ENCODE results near the gene PLD3. TPM values are rescaled to one million over a fixed set of nuclear protein-coding genes. Genes with fewer than 3 reads are reported as not detected.

PLD3 gene
- polyA plus RNA-seq, 4 donors, result 48.1 to 314 (median 93.6) TPM

- WGBS, 3 donors, result 86 to 89% (median 88%) methylated on average over 37 to 41 of the region's 41 CpGs
- peaks cover 0 to 11% (median 3%) of the 10 kb centered on the region in 3 donors for H3K36me3 ChIP-seq (ENCODE audit: control insufficient read depth in 3 of 3, insufficient read depth in 2 of 3, low read depth in 1 of 3, low read length in 3 of 3)
These were observed 45.7 kb downstream of the PLD3 start for GRCh38 chr19:40393894-40394815.

GRCh38 chr19:40394816-40395210, 46.3 kb downstream of the PLD3 start:
- Histone ChIP-seq H3K27ac (ENCODE audit: low read depth in 1 of 3, low read length in 2 of 3) (no peak overlapping the region), H3K4me3 (ENCODE audit: low read depth in 1 of 3, low read length in 3 of 3) (no peak overlapping the region), H3K36me3 (ENCODE audit: control insufficient read depth in 3 of 3, insufficient read depth in 2 of 3, low read depth in 1 of 3, low read length in 3 of 3) (peaks cover 0 to 11% (median 3%) of the 10 kb centered on the region in 3 donors), H3K4me1 (ENCODE audit: control insufficient read depth in 3 of 3, insufficient read depth in 2 of 3, low read depth in 1 of 3, low read length in 2 of 3) (peaks cover 0 to 9% (median 2%) of the 10 kb centered on the region in 3 donors), H3K27me3 (ENCODE audit: control insufficient read depth in 3 of 3, insufficient read depth in 3 of 3, low read length in 3 of 3) (no peaks in the 10 kb centered on the region), H3K9me3 (ENCODE audit: control insufficient read depth in 2 of 2, insufficient read depth in 1 of 2, low read depth in 1 of 2, low read length in 1 of 2) (no peaks in the 10 kb centered on the region)
- FAIRE-seq, result no peak
- no peak for DNase-seq
- 68 to 79% (median 75%) methylated on average over 10 to 13 of the region's 13 CpGs for whole genome bisulfite sequencing, 3 donors

More at GRCh38 chr19:40393894-40394815, 45.7 kb downstream of the PLD3 start:
- Histone ChIP-seq H3K9me3 (ENCODE audit: control insufficient read depth in 2 of 2, insufficient read depth in 1 of 2, low read depth in 1 of 2, low read length in 1 of 2) (no peaks in the 10 kb centered on the region), H3K27ac (ENCODE audit: low read depth in 1 of 3, low read length in 2 of 3) (no peak overlapping the region), H3K27me3 (ENCODE audit: control insufficient read depth in 3 of 3, insufficient read depth in 3 of 3, low read length in 3 of 3) (no peaks in the 10 kb centered on the region), H3K4me3 (ENCODE audit: low read depth in 1 of 3, low read length in 3 of 3) (no peak overlapping the region), H3K4me1 (ENCODE audit: control insufficient read depth in 3 of 3, insufficient read depth in 2 of 3, low read depth in 1 of 3, low read length in 2 of 3) (peaks cover 0 to 9% (median 2%) of the 10 kb centered on the region in 3 donors)
- DNase-seq (no peak), FAIRE-seq (no peak)

- FAIRE-seq (no peak), DNase-seq (no peak)
- H3K36me3 ChIP-seq (ENCODE audit: control insufficient read depth in 3 of 3, insufficient read depth in 2 of 3, low read depth in 1 of 3, low read length in 3 of 3), result peaks cover 0 to 11% (median 3%) of the 10 kb centered on the region in 3 donors
- peaks cover 0 to 9% (median 2%) of the 10 kb centered on the region in 3 donors for H3K4me1 ChIP-seq (ENCODE audit: control insufficient read depth in 3 of 3, insufficient read depth in 2 of 3, low read depth in 1 of 3, low read length in 2 of 3)
- no peaks in the 10 kb centered on the region for H3K27me3 ChIP-seq (ENCODE audit: control insufficient read depth in 3 of 3, insufficient read depth in 3 of 3, low read length in 3 of 3)
- H3K27ac ChIP-seq (ENCODE audit: low read depth in 1 of 3, low read length in 2 of 3), result no peak overlapping the region
- no peaks in the 10 kb centered on the region for H3K9me3 ChIP-seq (ENCODE audit: control insufficient read depth in 2 of 2, insufficient read depth in 1 of 2, low read depth in 1 of 2, low read length in 1 of 2)
- WGBS, 3 donors, result 83 to 89% (median 86%) methylated on average over 14 of the region's 14 CpGs
- no peak overlapping the region for H3K4me3 ChIP-seq (ENCODE audit: low read depth in 1 of 3, low read length in 3 of 3)
These were observed 47.5 kb downstream of the PLD3 start for GRCh38 chr19:40395956-40396355.

GRCh38 chr19:40396886-40397567, 48.5 kb downstream of the PLD3 start:
- Histone ChIP-seq H3K9me3 (ENCODE audit: control insufficient read depth in 2 of 2, insufficient read depth in 1 of 2, low read depth in 1 of 2, low read length in 1 of 2) (no peaks in the 10 kb centered on the region), H3K27me3 (ENCODE audit: control insufficient read depth in 3 of 3, insufficient read depth in 3 of 3, low read length in 3 of 3) (no peaks in the 10 kb centered on the region), H3K4me1 (ENCODE audit: control insufficient read depth in 3 of 3, insufficient read depth in 2 of 3, low read depth in 1 of 3, low read length in 2 of 3) (peaks cover 0 to 9% (median 2%) of the 10 kb centered on the region in 3 donors), H3K36me3 (ENCODE audit: control insufficient read depth in 3 of 3, insufficient read depth in 2 of 3, low read depth in 1 of 3, low read length in 3 of 3) (peaks cover 0 to 11% (median 3%) of the 10 kb centered on the region in 3 donors), H3K27ac (ENCODE audit: low read depth in 1 of 3, low read length in 2 of 3) (no peak overlapping the region), H3K4me3 (ENCODE audit: low read depth in 1 of 3, low read length in 3 of 3) (no peak overlapping the region)
- no peak for FAIRE-seq
- DNase-seq, result no peak
- WGBS, 3 donors, result 85 to 86% (median 85%) methylated on average over 19 to 20 of the region's 20 CpGs

GRCh38 chr19:40397568-40397906, 49.0 kb downstream of the PLD3 start:
- H3K27ac ChIP-seq (ENCODE audit: low read depth in 1 of 3, low read length in 2 of 3), result no peak overlapping the region
- FAIRE-seq, result no peak
- WGBS, 3 donors, result 92 to 96% (median 94%) methylated on average over 17 to 22 of the region's 22 CpGs
- H3K4me1 ChIP-seq (ENCODE audit: control insufficient read depth in 3 of 3, insufficient read depth in 2 of 3, low read depth in 1 of 3, low read length in 2 of 3), result peaks cover 0 to 9% (median 2%) of the 10 kb centered on the region in 3 donors
- H3K36me3 ChIP-seq (ENCODE audit: control insufficient read depth in 3 of 3, insufficient read depth in 2 of 3, low read depth in 1 of 3, low read length in 3 of 3), result peaks cover 0 to 11% (median 3%) of the 10 kb centered on the region in 3 donors
- no peak overlapping the region for H3K4me3 ChIP-seq (ENCODE audit: low read depth in 1 of 3, low read length in 3 of 3)
- no peaks in the 10 kb centered on the region for H3K27me3 ChIP-seq (ENCODE audit: control insufficient read depth in 3 of 3, insufficient read depth in 3 of 3, low read length in 3 of 3)
- no peak for DNase-seq
- no peaks in the 10 kb centered on the region for H3K9me3 ChIP-seq (ENCODE audit: control insufficient read depth in 2 of 2, insufficient read depth in 1 of 2, low read depth in 1 of 2, low read length in 1 of 2)

- 42 to 44% (median 42%) methylated on average over 37 to 49 of the region's 49 CpGs for WGBS, 3 donors
- no peaks in the 10 kb centered on the region for H3K9me3 ChIP-seq (ENCODE audit: control insufficient read depth in 2 of 2, insufficient read depth in 1 of 2, low read depth in 1 of 2, low read length in 1 of 2)
- H3K36me3 ChIP-seq (ENCODE audit: control insufficient read depth in 3 of 3, insufficient read depth in 2 of 3, low read depth in 1 of 3, low read length in 3 of 3), result peaks cover 0 to 11% (median 3%) of the 10 kb centered on the region in 3 donors
- FAIRE-seq, result no peak
- H3K4me3 ChIP-seq (ENCODE audit: low read depth in 1 of 3, low read length in 3 of 3), result peak overlapping the region in 1 of 3 donors; percentile 4
- peak overlapping the region in 1 of 3 donors; percentile 25 for H3K27ac ChIP-seq (ENCODE audit: low read depth in 1 of 3, low read length in 2 of 3)
- DNase-seq, result peak; percentile 55 to 79
- no peaks in the 10 kb centered on the region for H3K27me3 ChIP-seq (ENCODE audit: control insufficient read depth in 3 of 3, insufficient read depth in 3 of 3, low read length in 3 of 3)
- H3K4me1 ChIP-seq (ENCODE audit: control insufficient read depth in 3 of 3, insufficient read depth in 2 of 3, low read depth in 1 of 3, low read length in 2 of 3), result peaks cover 0 to 13% (median 2%) of the 10 kb centered on the region in 3 donors
These were observed 50.1 kb downstream of the PLD3 start for GRCh38 chr19:40398417-40399131.

GRCh38 chr19:40400559-40400958, 52.1 kb downstream of the PLD3 start:
- WGBS, 3 donors, result 24 to 48% (median 27%) methylated on average over 2 to 3 of the region's 3 CpGs
- Histone ChIP-seq H3K9me3 (ENCODE audit: control insufficient read depth in 2 of 2, insufficient read depth in 1 of 2, low read depth in 1 of 2, low read length in 1 of 2) (no peaks in the 10 kb centered on the region), H3K4me1 (ENCODE audit: control insufficient read depth in 3 of 3, insufficient read depth in 2 of 3, low read depth in 1 of 3, low read length in 2 of 3) (peaks cover 0 to 13% (median 2%) of the 10 kb centered on the region in 3 donors), H3K36me3 (ENCODE audit: control insufficient read depth in 3 of 3, insufficient read depth in 2 of 3, low read depth in 1 of 3, low read length in 3 of 3) (peaks cover 0 to 11% (median 3%) of the 10 kb centered on the region in 3 donors), H3K27me3 (ENCODE audit: control insufficient read depth in 3 of 3, insufficient read depth in 3 of 3, low read length in 3 of 3) (no peaks in the 10 kb centered on the region), H3K27ac (ENCODE audit: low read depth in 1 of 3, low read length in 2 of 3) (no peak overlapping the region), H3K4me3 (ENCODE audit: low read depth in 1 of 3, low read length in 3 of 3) (no peak overlapping the region)
- DNase-seq (no peak), FAIRE-seq (no peak)
